SK-N-SH (cell line): Measurements from ENCODE around the gene FASTK. TPM values are rescaled to one million over a fixed set of nuclear protein-coding genes. Genes with fewer than 3 reads are reported as not detected.

ENCODE experiments used
- CTCF ChIA-PET: fragments of 300-600, 350-600 bp; formaldehyde crosslinking; extraction: SDS; loops from one replicate; lab custom pipeline; 2021; lab: Yijun Ruan, JAX
- POLR2A ChIA-PET: fragments of 350-600 bp; sonication (Branson Sonifier 250); formaldehyde crosslinking; extraction: SDS; loops from one replicate; lab custom pipeline; 2020; ENCODE audit warnings: antibody characterized with exemption, inconsistent platforms; lab: Yijun Ruan, JAX
- DNase-seq: peaks from one replicate; pipeline ENCODE4 v3.0.0; 2012
- H2AFZ ChIP-seq: fragments of 200-600 bp; sonication (generic); 2 replicates; pipeline ENCODE4 v1.8.1; 2016; ENCODE audit warnings: antibody characterized with exemption, mild to moderate bottlenecking, low read depth
- H3F3A ChIP-seq: fragments of 200-600 bp; sonication (generic); replicated peaks from 2 replicates; pipeline ENCODE3; 2016; ENCODE audit warnings: antibody characterized with exemption, mild to moderate bottlenecking; ENCODE audit not compliant: insufficient read depth
- H3K27ac ChIP-seq, 2 experiments: fragments of 200-500 bp in 1 of 2; fragments of 200-600 bp in 1 of 2; sonication (Bioruptor generic) in 1 of 2; sonication (generic), shearing (Covaris generic) in 1 of 2; 2 replicates each; pipeline versions ENCODE4 v1.5.1 to v1.6.1; 2014 to 2016; ENCODE audit warnings: low read depth in 2 of 2, inconsistent platforms in 1 of 2, low read length in 1 of 2, mild to moderate bottlenecking in 1 of 2, mixed read lengths in 1 of 2
- H3K27me3 ChIP-seq: fragments of 200-600 bp; sonication (generic), shearing (Covaris generic); 2 replicates; pipeline ENCODE4 v1.6.1; 2016; ENCODE audit warnings: mixed run types; ENCODE audit not compliant: insufficient read depth
- H3K36me3 ChIP-seq, 2 experiments: fragments of 200-500 bp in 1 of 2; fragments of 200-600 bp in 1 of 2; sonication (Bioruptor generic) in 1 of 2; sonication (generic) in 1 of 2; replicated peaks in 1 of 2; 2 replicates each; pipeline versions ENCODE3 to v1.5.1; 2014 to 2016; ENCODE audit warnings: low read length in 1 of 2, mild to moderate bottlenecking in 1 of 2; ENCODE audit not compliant: insufficient read depth in 2 of 2, control insufficient read depth in 1 of 2
- H3K4me1 ChIP-seq, 2 experiments: fragments of 200-500 bp in 1 of 2; fragments of 200-600 bp in 1 of 2; sonication (Bioruptor generic) in 1 of 2; sonication (generic), shearing (Covaris generic) in 1 of 2; 2 replicates each; pipeline versions ENCODE4 v1.5.1 to v1.6.1; 2014 to 2016; ENCODE audit warnings: low read depth in 1 of 2, low read length in 1 of 2, mixed run types in 1 of 2; ENCODE audit not compliant: insufficient read depth in 2 of 2, control insufficient read depth in 1 of 2
- H3K4me2 ChIP-seq: fragments of 200-600 bp; sonication (generic), shearing (Covaris generic); 2 replicates; pipeline ENCODE4 v1.6.1; 2017; ENCODE audit warnings: mixed run types
- H3K4me3 ChIP-seq, 2 experiments: fragments of 200-500 bp in 1 of 2; fragments of 200-600 bp in 1 of 2; sonication (Bioruptor generic) in 1 of 2; sonication (generic), shearing (Covaris generic) in 1 of 2; 2 replicates each; pipeline versions ENCODE4 v1.5.1 to v1.8.1; 2014 to 2016; ENCODE audit warnings: low read depth in 2 of 2, inconsistent platforms in 1 of 2, low read length in 1 of 2, mild to moderate bottlenecking in 1 of 2, mixed read lengths in 1 of 2, moderate library complexity in 1 of 2
- H3K79me2 ChIP-seq: fragments of 200-600 bp; sonication (generic); 2 replicates; pipeline ENCODE4 v1.8.1; 2017; ENCODE audit warnings: mild to moderate bottlenecking; ENCODE audit not compliant: insufficient read depth
- H3K9ac ChIP-seq: fragments of 200-600 bp; sonication (generic); 2 replicates; pipeline ENCODE4 v1.6.1; 2017; ENCODE audit warnings: mixed run types
- H3K9me2 ChIP-seq: fragments of 200-600 bp; sonication (generic); 2 replicates; pipeline ENCODE4 v1.6.1; 2017; ENCODE audit warnings: mixed run types
- H3K9me3 ChIP-seq: fragments of 200-600 bp; sonication (generic); 2 replicates; pipeline ENCODE4 v1.6.1; 2017; ENCODE audit warnings: mixed run types, mild to moderate bottlenecking, moderate library complexity
- H4K20me1 ChIP-seq: fragments of 200-600 bp; sonication (generic); 2 replicates; pipeline ENCODE4 v1.6.1; 2017; ENCODE audit warnings: mild to moderate bottlenecking, mixed run types; ENCODE audit not compliant: insufficient read depth
- FOSL2 ChIP-seq: IDR thresholded peaks from 2 replicates; pipeline ENCODE4 v1.4.0; 2012; ENCODE audit warnings: low read depth, mild to moderate bottlenecking, moderate library complexity, borderline replicate concordance
- FOXJ3 ChIP-seq: sonication (generic); formaldehyde crosslinking; IDR thresholded peaks from 2 replicates; pipeline ENCODE4 v1.5.1; 2020; ENCODE audit warnings: mild to moderate bottlenecking, missing genetic modification reagents
- MXI1 ChIP-seq: IDR thresholded peaks from 2 replicates; pipeline ENCODE4 v1.6.1; 2012; ENCODE audit warnings: mild to moderate bottlenecking, low read depth, low read length, improper control_type of control experiment
- NFIC ChIP-seq: IDR thresholded peaks from 2 replicates; pipeline ENCODE4 v1.4.0; 2012; ENCODE audit warnings: borderline replicate concordance
- REST ChIP-seq: IDR thresholded peaks from 2 replicates; pipeline ENCODE4 v1.6.1; 2012; ENCODE audit warnings: mild to moderate bottlenecking, low read depth, low read length, moderate library complexity
- RXRA ChIP-seq: IDR thresholded peaks from 2 replicates; pipeline ENCODE4 v1.4.0; 2012; ENCODE audit warnings: low read depth, mild to moderate bottlenecking, borderline replicate concordance
- SMC3 ChIP-seq: IDR thresholded peaks from 2 replicates; pipeline ENCODE4 v1.6.1; 2012; ENCODE audit warnings: low read depth, low read length, improper control_type of control experiment
- ZBTB33 ChIP-seq: IDR thresholded peaks from 2 replicates; pipeline ENCODE4 v1.4.0; 2012; ENCODE audit warnings: low read depth, borderline replicate concordance
- WGBS: methylation state at CpG from one replicate; pipeline ENCODE4 v1.1.6; 2017; ENCODE audit warnings: low lambda C conversion rate; 5-methylcytosine and 5-hydroxymethylcytosine counted together
- polyA plus RNA-seq, 3 experiments: library from polyadenylated mRNA; depleted of rRNA; stranded (reverse); fragments of >200 nt; gene quantifications; 2 replicates each; pipeline ENCODE4 v1.2.3, GENCODE V29; 2012

Gene FASTK
- polyA plus RNA-seq, 1 of the 3 experiments (the other 2 are of a cell fraction) = 125 TPM

GRCh38 chr7:151123158-151123821 lies 42.7 kb upstream of the FASTK start:
- no peak for TF ChIP-seq MXI1
- peaks cover 24% of the 10 kb centered on the region for H4K20me1 ChIP-seq
- no peaks in the 10 kb centered on the region for H3K9me3 ChIP-seq
- CTCF ChIA-PET = interaction anchor here (0.7 to 18.0 kb wide), 52 partner anchors 11 to 667 kb away, joined by 3 to 243 read pairs (median 6); partner anchors contain the start of genes ABCF2, AGAP3, GBX1 and TMUB1
- no peak for DNase-seq
- H3F3A ChIP-seq = peaks cover 4% of the 10 kb centered on the region
- no peak overlapping the region for H3K4me2 ChIP-seq
- H3K79me2 ChIP-seq = peaks cover 23% of the 10 kb centered on the region; the same call in 1 of the 2 replicates
- no peak overlapping the region for H3K9ac ChIP-seq
- no peak overlapping the region for H3K4me3 ChIP-seq
- H2AFZ ChIP-seq = no peak overlapping the region
- POLR2A ChIA-PET = no interaction called here
- 97% methylated on average over 50 of the region's 50 CpGs for WGBS
- no peak overlapping the region for H3K27ac ChIP-seq
- no peaks in the 10 kb centered on the region for H3K9me2 ChIP-seq
- no peaks in the 10 kb centered on the region for H3K27me3 ChIP-seq
- no peaks in the 10 kb centered on the region; a peak in 1 of 4 replicates for H3K4me1 ChIP-seq
- peaks cover 20 to 83% of the 10 kb centered on the region in 2 experiments for H3K36me3 ChIP-seq

- peaks cover 27% of the 10 kb centered on the region for H4K20me1 ChIP-seq
- peaks cover 28% of the 10 kb centered on the region; the same call in 1 of the 2 replicates for H3K79me2 ChIP-seq
- no peak for DNase-seq
- peaks cover 4% of the 10 kb centered on the region for H3F3A ChIP-seq
- no peak overlapping the region for H3K4me2 ChIP-seq
- ChIA-PET CTCF (interaction anchor here (1.1 to 18.0 kb wide), 9 partner anchors 12 to 354 kb away, joined by 3 to 243 read pairs (median 12); partner anchors contain the start of gene GBX1), POLR2A (no interaction called here)
- no peak overlapping the region for H2AFZ ChIP-seq
- no peak overlapping the region for H3K4me3 ChIP-seq
- H3K9ac ChIP-seq = no peak overlapping the region
- 93% methylated on average over 20 of the region's 29 CpGs for WGBS
- peaks cover 23 to 83% of the 10 kb centered on the region in 2 experiments for H3K36me3 ChIP-seq
- no peaks in the 10 kb centered on the region for H3K9me2 ChIP-seq
- TF ChIP-seq REST = no peak
- no peak for TF ChIP-seq RXRA
- TF ChIP-seq NFIC = no peak
- no peak for TF ChIP-seq ZBTB33
- no peak for TF ChIP-seq FOXJ3 (CRISPR knock-in tag)
- TF ChIP-seq SMC3 = no peak
- TF ChIP-seq FOSL2 = no peak
- TF ChIP-seq, all 33 proteins: peak for 0
- no peaks in the 10 kb centered on the region; a peak in 1 of 4 replicates for H3K4me1 ChIP-seq
- H3K27me3 ChIP-seq = no peaks in the 10 kb centered on the region
- H3K9me3 ChIP-seq = no peaks in the 10 kb centered on the region
- no peak overlapping the region for H3K27ac ChIP-seq
Measured at GRCh38 chr7:151122796-151123157, 42.2 kb upstream of the FASTK start.
